Gastroesophageal sphincter (tissue), 3 donors: ENCODE measurements around the gene SDC4.

Experiments
- CTCF ChIP-seq, 4 experiments: fragments of 200-600 bp in 2 of 4; fragments of 450-650 bp in 2 of 4; sonication (generic) in 1 of 4; IDR thresholded peaks; one replicate each; pipeline ENCODE4 v1.5.1; 2017 to 2019; ENCODE audit warnings: antibody characterized with exemption in 4 of 4, mild to moderate bottlenecking in 2 of 4, moderate library complexity in 2 of 4
- EP300 ChIP-seq: sonication (generic); formaldehyde crosslinking; IDR thresholded peaks from one replicate; pipeline ENCODE4 v1.6.1; 2017; ENCODE audit warnings: antibody characterized with exemption, mild to moderate bottlenecking
- POLR2A ChIP-seq, 2 donors: fragments of 450-650 bp; IDR thresholded peaks; one replicate each; pipeline ENCODE4 v1.6.1; 2017; ENCODE audit warnings: antibody characterized with exemption in 2 of 2, mild to moderate bottlenecking in 2 of 2, moderate library complexity in 1 of 2
- POLR2AphosphoS5 ChIP-seq: sonication (generic); formaldehyde crosslinking; IDR thresholded peaks from one replicate; pipeline ENCODE4 v1.6.1; 2017; ENCODE audit warnings: antibody characterized with exemption

- TF ChIP-seq CTCF (IDR thresholded peaks at IDR 0.05) (peak in 3 of 4 experiments; percentile 73 to 86 (median 77)), POLR2AphosphoS5 (no peak), POLR2A (IDR thresholded peaks at IDR 0.05) (no peak), EP300 (no peak)
Measured at GRCh38 chr20:45290677-45291355, 57.4 kb downstream of the SDC4 start.
